ENCODE results near the gene SMAD7.

Gene SMAD7

DNA sequence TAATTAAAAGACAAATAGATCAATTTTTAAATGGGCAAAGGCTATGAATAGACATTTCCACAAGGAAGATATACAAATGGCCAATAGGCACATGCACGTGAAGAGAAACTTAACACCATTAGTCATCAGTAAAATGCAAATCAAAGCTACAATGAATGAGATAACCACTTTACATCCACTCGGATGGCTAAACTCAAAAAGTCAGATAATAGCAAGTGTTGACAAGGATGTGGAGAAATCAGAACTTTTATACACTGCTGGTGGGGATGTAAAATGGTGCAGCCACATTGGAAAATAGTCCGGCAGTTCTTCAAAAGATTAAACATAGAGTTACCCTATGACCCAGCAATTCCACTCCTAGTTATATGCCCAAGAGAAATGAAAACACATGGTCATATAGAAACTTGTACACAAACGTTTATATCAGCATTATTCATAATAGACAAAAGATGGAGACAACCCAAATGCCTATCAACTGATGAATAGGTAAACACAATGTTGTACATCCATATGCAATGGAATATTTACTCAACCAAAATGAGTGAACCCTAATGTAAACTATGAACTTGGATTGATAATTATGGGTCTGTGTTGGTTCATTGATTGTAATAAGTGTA is 51.1 kb downstream of the SMAD7 start:
- POLR2A ChIA-PET: no interaction called here
- CTCF ChIA-PET: no interaction called here
- TF ChIP-seq SP1 (IDR thresholded peaks at IDR 0.05) (no peak), TARDBP (IDR thresholded peaks at IDR 0.05) (no peak), FOXM1 (IDR thresholded peaks at IDR 0.05; ENCODE audit: borderline replicate concordance) (no peak), NFRKB (IDR thresholded peaks at IDR 0.05) (no peak), BHLHE40 (IDR thresholded peaks at IDR 0.05; ENCODE audit: borderline replicate concordance) (no peak), LEF1 (IDR thresholded peaks at IDR 0.05; ENCODE audit: borderline replicate concordance) (no peak), ARNT (IDR thresholded peaks at IDR 0.05) (no peak), SUZ12 (IDR thresholded peaks at IDR 0.05) (no peak)
- DNase-seq (ENCODE audit: extremely low spot score): no peak

DNA sequence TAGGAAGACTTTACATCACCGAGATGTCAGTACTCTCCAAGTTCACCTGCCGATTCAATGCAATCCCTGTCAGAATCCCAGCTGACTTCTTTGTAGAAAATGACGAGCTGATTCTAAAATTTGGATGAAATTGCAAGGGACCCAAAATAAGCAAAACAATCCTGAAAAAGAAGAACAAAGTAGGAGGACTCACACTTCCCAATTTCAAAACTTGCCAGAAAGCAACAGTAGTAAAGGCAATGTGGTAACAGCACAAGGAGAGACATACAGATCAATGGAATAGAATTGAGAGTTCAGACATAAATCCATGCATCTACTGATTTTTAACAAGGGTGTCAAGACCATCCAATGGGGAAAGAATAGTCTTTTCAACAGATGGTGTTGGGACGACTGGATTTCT is 52.2 kb downstream of the SMAD7 start:
- CTCF ChIA-PET: no interaction called here
- no peak for DNase-seq (ENCODE audit: extremely low spot score)
- TF ChIP-seq BHLHE40 (IDR thresholded peaks at IDR 0.05; ENCODE audit: borderline replicate concordance) (no peak), NFRKB (IDR thresholded peaks at IDR 0.05) (no peak), FOXK2 (IDR thresholded peaks at IDR 0.05) (no peak), CTBP1 (IDR thresholded peaks at IDR 0.05; ENCODE audit: borderline replicate concordance) (no peak), ZNF384 (IDR thresholded peaks at IDR 0.05) (no peak), L3MBTL2 (conservative IDR thresholded peaks at IDR 0.05) (no peak), SUZ12 (IDR thresholded peaks at IDR 0.05) (no peak), TARDBP (IDR thresholded peaks at IDR 0.05) (no peak), LEF1 (IDR thresholded peaks at IDR 0.05; ENCODE audit: borderline replicate concordance) (no peak), HDGF (IDR thresholded peaks at IDR 0.05; ENCODE audit: borderline replicate concordance) (no peak), ELF4 (IDR thresholded peaks at IDR 0.05) (no peak), FOXA1 (IDR thresholded peaks at IDR 0.05) (no peak), SP1 (IDR thresholded peaks at IDR 0.05) (no peak), ARNT (IDR thresholded peaks at IDR 0.05) (no peak), FOXM1 (IDR thresholded peaks at IDR 0.05; ENCODE audit: borderline replicate concordance) (no peak)
- TF ChIP-seq, protein P1, sequence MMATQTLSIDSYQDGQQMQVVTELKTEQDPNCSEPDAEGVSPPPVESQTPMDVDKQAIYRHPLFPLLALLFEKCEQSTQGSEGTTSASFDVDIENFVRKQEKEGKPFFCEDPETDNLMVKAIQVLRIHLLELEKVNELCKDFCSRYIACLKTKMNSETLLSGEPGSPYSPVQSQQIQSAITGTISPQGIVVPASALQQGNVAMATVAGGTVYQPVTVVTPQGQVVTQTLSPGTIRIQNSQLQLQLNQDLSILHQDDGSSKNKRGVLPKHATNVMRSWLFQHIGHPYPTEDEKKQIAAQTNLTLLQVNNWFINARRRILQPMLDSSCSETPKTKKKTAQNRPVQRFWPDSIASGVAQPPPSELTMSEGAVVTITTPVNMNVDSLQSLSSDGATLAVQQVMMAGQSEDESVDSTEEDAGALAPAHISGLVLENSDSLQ (IDR thresholded peaks at IDR 0.05): no peak
- POLR2A ChIA-PET: no interaction called here

DNA sequence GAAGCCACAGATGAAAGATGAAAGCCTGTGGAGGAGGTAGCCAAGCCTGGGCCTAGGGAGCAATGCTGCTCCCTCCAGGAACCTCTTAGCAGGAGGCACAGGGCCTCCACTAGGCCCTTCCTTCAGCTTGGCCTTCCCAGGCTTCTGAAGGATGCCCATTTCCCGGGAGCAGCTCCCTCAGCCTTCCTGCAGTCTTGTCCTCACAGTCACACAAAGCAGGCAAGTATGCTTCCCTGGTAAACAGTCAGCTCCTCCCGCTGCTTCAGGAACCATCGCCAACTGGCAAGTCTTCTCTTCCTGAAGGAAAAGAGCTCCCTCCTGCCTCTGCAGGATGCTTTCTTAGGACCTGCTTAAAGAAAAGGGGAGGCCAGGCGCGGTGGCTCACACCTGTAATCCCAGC is 53.2 kb downstream of the SMAD7 start:
- DNase-seq (ENCODE audit: extremely low spot score): no peak
- ChIA-PET POLR2A (no interaction called here), CTCF (no interaction called here)
- TF ChIP-seq, protein P1 (IDR thresholded peaks at IDR 0.05): no peak
- no peak for TF ChIP-seq NFRKB (IDR thresholded peaks at IDR 0.05)

DNA sequence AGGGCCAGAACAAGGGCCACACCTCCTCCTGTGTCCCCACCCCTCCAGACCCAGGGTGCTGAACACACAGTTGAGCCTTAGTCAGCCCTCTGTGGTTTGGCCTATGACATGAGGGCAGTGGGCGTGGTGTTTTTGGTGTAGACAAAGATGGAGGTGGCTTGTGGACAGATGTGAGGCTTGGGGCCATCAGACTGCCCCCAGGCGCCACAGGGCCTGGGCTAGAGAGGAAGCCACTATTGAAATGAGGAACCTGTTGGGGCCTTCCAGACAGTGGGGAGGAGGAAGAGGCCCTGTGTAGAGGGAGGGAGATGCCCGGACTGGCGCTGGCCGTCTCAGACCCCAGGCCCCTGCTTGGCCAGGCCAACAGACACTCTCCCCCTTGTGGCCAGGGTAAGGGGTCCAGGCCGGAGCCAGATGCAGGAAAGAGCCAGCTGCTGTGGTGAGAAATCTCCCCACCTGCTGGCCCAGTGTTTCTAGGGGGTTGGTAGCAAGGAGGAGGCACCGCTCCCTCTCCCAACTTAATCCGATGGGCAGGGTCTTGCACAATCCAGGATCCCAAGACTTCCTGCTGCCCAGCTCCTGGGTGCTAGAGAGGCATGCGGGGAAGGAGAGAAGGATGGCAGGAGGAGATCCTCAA is 53.8 kb downstream of the SMAD7 start:
- TF ChIP-seq SP1 (IDR thresholded peaks at IDR 0.05) (no peak), TARDBP (IDR thresholded peaks at IDR 0.05) (no peak), SUZ12 (IDR thresholded peaks at IDR 0.05) (no peak), FOXK2 (IDR thresholded peaks at IDR 0.05) (no peak), HDGF (IDR thresholded peaks at IDR 0.05; ENCODE audit: borderline replicate concordance) (no peak), LEF1 (IDR thresholded peaks at IDR 0.05; ENCODE audit: borderline replicate concordance) (no peak), ELF4 (IDR thresholded peaks at IDR 0.05) (no peak), FOXM1 (IDR thresholded peaks at IDR 0.05; ENCODE audit: borderline replicate concordance) (no peak), CTBP1 (IDR thresholded peaks at IDR 0.05; ENCODE audit: borderline replicate concordance) (no peak), L3MBTL2 (conservative IDR thresholded peaks at IDR 0.05) (no peak), BHLHE40 (IDR thresholded peaks at IDR 0.05; ENCODE audit: borderline replicate concordance) (no peak), FOXA1 (IDR thresholded peaks at IDR 0.05) (no peak), ARNT (IDR thresholded peaks at IDR 0.05) (no peak), ZNF384 (IDR thresholded peaks at IDR 0.05) (no peak), NFRKB (IDR thresholded peaks at IDR 0.05) (no peak)
- TF ChIP-seq, protein P1 (IDR thresholded peaks at IDR 0.05): no peak
- CTCF ChIA-PET: no interaction called here
- no peak for DNase-seq (ENCODE audit: extremely low spot score)
- POLR2A ChIA-PET: no interaction called here

DNA sequence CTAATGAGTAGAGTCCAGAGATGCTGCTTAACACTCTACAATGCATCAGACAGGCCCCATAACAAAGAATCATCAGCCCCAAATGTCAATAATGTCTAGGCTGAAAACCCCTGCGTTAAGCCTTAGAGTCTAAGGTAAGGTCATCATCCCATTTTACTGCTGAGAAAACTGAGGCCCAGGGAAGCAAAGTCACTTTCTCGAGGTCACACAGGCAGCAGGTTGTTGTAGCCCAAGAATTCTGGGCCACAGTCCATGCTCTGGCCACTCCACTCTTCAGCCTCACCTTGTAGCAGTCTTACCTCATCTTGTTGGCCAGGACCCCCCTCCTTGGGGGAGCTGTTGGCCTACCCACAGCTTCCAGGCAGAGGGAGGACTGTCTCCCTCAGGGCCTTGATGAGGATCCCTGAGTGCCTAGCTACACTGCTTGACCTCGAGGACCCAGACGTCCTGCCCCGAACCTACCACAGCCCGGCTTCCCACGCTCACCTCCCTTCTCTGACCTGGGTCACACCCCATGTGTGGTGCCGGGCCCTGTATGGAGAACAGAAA is 54.4 kb downstream of the SMAD7 start:
- POLR2A ChIA-PET: no interaction called here
- CTCF ChIA-PET: no interaction called here
- DNase-seq (ENCODE audit: extremely low spot score): no peak
- TF ChIP-seq NFRKB (IDR thresholded peaks at IDR 0.05): no peak
- no peak for TF ChIP-seq SP1 (IDR thresholded peaks at IDR 0.05)
- TF ChIP-seq, protein P1 (IDR thresholded peaks at IDR 0.05): no peak
- no peak for TF ChIP-seq ARNT (IDR thresholded peaks at IDR 0.05)

DNA sequence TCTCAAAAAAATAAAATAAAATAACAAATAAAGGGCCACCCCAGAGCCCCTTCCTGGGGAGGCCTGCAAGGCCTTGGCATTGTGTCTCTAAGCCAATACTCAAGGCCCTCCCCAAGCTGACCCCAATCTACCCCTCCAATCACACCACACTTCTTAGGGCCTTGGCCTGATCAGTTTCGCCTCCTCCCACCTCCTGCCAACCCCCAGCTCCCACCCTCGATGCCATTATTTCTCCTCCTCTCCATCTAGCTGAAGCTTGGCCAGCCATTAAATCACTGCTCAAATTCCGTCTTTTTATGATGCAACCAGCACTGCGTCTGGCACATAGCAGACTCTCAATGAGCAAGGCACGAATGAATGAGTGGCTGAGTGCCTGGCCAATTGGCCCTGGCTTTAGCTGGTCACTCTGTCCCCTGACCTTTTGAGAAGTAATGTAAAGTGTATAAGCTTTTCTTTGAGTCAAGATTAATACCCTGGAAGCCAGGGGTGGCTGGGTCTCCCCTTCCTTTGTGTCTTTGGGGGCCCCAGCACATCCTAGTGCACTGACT is 55.9 kb downstream of the SMAD7 start:
- no peak for DNase-seq (ENCODE audit: extremely low spot score)
- CTCF ChIA-PET: no interaction called here
- TF ChIP-seq L3MBTL2 (conservative IDR thresholded peaks at IDR 0.05) (no peak), SUZ12 (IDR thresholded peaks at IDR 0.05) (no peak), ZNF384 (IDR thresholded peaks at IDR 0.05) (no peak), FOXA1 (IDR thresholded peaks at IDR 0.05) (no peak), BHLHE40 (IDR thresholded peaks at IDR 0.05; ENCODE audit: borderline replicate concordance) (no peak), FOXK2 (IDR thresholded peaks at IDR 0.05) (no peak), NFRKB (IDR thresholded peaks at IDR 0.05) (no peak), LEF1 (IDR thresholded peaks at IDR 0.05; ENCODE audit: borderline replicate concordance) (no peak), SP1 (IDR thresholded peaks at IDR 0.05) (no peak), FOXM1 (IDR thresholded peaks at IDR 0.05; ENCODE audit: borderline replicate concordance) (no peak), CTBP1 (IDR thresholded peaks at IDR 0.05; ENCODE audit: borderline replicate concordance) (no peak), TARDBP (IDR thresholded peaks at IDR 0.05) (no peak), ARNT (IDR thresholded peaks at IDR 0.05) (no peak), HDGF (IDR thresholded peaks at IDR 0.05; ENCODE audit: borderline replicate concordance) (no peak)
- TF ChIP-seq, protein P1 (IDR thresholded peaks at IDR 0.05): no peak
- POLR2A ChIA-PET: no interaction called here
